Sigmoid colon (tissue), 4 donors: ENCODE measurements around the gene VPS54.

Experiments
- EP300 ChIP-seq, 4 donors: sonication (generic); formaldehyde crosslinking; IDR thresholded peaks; one replicate each; pipeline ENCODE4 v1.6.1; 2017; ENCODE audit warnings: antibody characterized with exemption in 4 of 4
- POLR2A ChIP-seq, 2 donors: fragments of 450-650 bp; IDR thresholded peaks; one replicate each; pipeline ENCODE4 v1.6.1; 2016; ENCODE audit warnings: antibody characterized with exemption in 2 of 2, mild to moderate bottlenecking in 2 of 2, moderate library complexity in 2 of 2
- TF ChIP-seq, protein P1 (sequence below), 4 experiments: fragments of 450-650 bp in 3 of 4; fragments of 200-600 bp in 1 of 4; IDR thresholded peaks; one replicate each; pipeline ENCODE4 v1.5.1; 2016 to 2019; ENCODE audit warnings: antibody characterized with exemption in 4 of 4, mild to moderate bottlenecking in 3 of 4, moderate library complexity in 2 of 4

DNA sequence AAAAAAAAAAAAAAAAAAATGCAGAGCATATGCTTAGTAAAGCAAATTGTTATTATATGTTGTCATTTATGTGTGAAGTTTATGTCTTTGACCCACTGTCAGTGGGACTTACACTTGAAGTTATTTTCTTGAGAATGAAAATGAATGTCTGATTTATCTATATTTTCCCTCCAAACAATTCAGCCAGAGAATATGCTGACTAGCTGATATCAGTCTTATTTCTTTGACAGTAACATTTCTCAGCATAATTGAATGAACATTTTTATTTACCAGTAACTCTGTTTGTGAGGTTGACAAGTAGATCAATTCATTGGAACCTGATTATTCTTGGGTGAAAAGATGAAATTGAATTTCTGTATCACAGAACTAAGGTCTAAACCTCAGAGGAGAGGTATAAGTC is 40.0 kb upstream of the VPS54 start:
- TF ChIP-seq, protein P1, sequence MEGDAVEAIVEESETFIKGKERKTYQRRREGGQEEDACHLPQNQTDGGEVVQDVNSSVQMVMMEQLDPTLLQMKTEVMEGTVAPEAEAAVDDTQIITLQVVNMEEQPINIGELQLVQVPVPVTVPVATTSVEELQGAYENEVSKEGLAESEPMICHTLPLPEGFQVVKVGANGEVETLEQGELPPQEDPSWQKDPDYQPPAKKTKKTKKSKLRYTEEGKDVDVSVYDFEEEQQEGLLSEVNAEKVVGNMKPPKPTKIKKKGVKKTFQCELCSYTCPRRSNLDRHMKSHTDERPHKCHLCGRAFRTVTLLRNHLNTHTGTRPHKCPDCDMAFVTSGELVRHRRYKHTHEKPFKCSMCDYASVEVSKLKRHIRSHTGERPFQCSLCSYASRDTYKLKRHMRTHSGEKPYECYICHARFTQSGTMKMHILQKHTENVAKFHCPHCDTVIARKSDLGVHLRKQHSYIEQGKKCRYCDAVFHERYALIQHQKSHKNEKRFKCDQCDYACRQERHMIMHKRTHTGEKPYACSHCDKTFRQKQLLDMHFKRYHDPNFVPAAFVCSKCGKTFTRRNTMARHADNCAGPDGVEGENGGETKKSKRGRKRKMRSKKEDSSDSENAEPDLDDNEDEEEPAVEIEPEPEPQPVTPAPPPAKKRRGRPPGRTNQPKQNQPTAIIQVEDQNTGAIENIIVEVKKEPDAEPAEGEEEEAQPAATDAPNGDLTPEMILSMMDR (IDR thresholded peaks at IDR 0.05): no peak
- TF ChIP-seq EP300 (IDR thresholded peaks at IDR 0.05) (no peak), POLR2A (IDR thresholded peaks at IDR 0.05) (no peak)
